ENCODE data around the gene GPX4. TPM values are rescaled to one million over a fixed set of nuclear protein-coding genes. Genes with fewer than 3 reads are reported as not detected.

GPX4 gene
- total and polyA plus RNA-seq, 2 donors (not counting 3 experiments of a cell fraction or from before 2014, with no cell fraction given): 469 to 1,136 TPM

- Histone ChIP-seq H3K9me1 (replicated peaks; ENCODE audit: control insufficient read depth, extremely low read depth, insufficient read depth, low read length) (no peaks in the 10 kb centered on the region), H3K27me3 (ENCODE audit: control insufficient read depth in 2 of 2, insufficient read depth in 2 of 2, low read length in 2 of 2) (no peaks in the 10 kb centered on the region), H3K9me3 (replicated peaks; ENCODE audit: control insufficient read depth, insufficient read depth, low read length) (no peaks in the 10 kb centered on the region), H3K79me2 (ENCODE audit: control insufficient read depth, insufficient read depth, low read length) (peaks cover 51% of the 10 kb centered on the region), H3K27ac (ENCODE audit: insufficient read depth, low read depth, low read length) (peak overlapping the region; percentile 92), H4K20me1 (replicated peaks; ENCODE audit: control insufficient read depth, extremely low read depth, insufficient read depth, low read length) (no peaks in the 10 kb centered on the region), H3K4me3 (replicated peaks in 1 of 3; ENCODE audit: insufficient read depth in 1 of 3, low read depth in 1 of 3, low read length in 3 of 3) (peak overlapping the region; percentile 64 to 81 (median 79)), H3K9ac (replicated peaks; ENCODE audit: extremely low read depth, insufficient read depth, low read length) (peak overlapping the region; percentile 96), H3K36me3 (ENCODE audit: control insufficient read depth in 2 of 2, extremely low read depth in 1 of 2, insufficient read depth in 2 of 2, low read length in 2 of 2) (peaks cover 0 to 7% of the 10 kb centered on the region in 2 experiments), H3K4me1 (ENCODE audit: control insufficient read depth, extremely low read depth, insufficient read depth, low read length) (peaks cover 20% of the 10 kb centered on the region), H2AFZ (ENCODE audit: low read depth, low read length) (peak overlapping the region; percentile 47), H3K4me2 (ENCODE audit: insufficient read depth, low read length) (peak overlapping the region; percentile 85)
- TF ChIP-seq POLR2AphosphoS5 (IDR thresholded peaks at IDR 0.05; ENCODE audit: insufficient read depth, low read depth, low read length): peak; percentile 91
- TF ChIP-seq, protein P1, sequence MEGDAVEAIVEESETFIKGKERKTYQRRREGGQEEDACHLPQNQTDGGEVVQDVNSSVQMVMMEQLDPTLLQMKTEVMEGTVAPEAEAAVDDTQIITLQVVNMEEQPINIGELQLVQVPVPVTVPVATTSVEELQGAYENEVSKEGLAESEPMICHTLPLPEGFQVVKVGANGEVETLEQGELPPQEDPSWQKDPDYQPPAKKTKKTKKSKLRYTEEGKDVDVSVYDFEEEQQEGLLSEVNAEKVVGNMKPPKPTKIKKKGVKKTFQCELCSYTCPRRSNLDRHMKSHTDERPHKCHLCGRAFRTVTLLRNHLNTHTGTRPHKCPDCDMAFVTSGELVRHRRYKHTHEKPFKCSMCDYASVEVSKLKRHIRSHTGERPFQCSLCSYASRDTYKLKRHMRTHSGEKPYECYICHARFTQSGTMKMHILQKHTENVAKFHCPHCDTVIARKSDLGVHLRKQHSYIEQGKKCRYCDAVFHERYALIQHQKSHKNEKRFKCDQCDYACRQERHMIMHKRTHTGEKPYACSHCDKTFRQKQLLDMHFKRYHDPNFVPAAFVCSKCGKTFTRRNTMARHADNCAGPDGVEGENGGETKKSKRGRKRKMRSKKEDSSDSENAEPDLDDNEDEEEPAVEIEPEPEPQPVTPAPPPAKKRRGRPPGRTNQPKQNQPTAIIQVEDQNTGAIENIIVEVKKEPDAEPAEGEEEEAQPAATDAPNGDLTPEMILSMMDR (IDR thresholded peaks at IDR 0.05; ENCODE audit: extremely low read depth in 1 of 2, insufficient read depth in 1 of 2, low read depth in 1 of 2, low read length in 2 of 2): peak; percentile 6 to 13
- peak; percentile 60 for TF ChIP-seq FOS (IDR thresholded peaks at IDR 0.05; ENCODE audit: borderline replicate concordance, insufficient read depth, low read length)
- TF ChIP-seq GATA2 (IDR thresholded peaks at IDR 0.05; ENCODE audit: insufficient read depth, insufficient read length, low read depth, low read length): no peak
- TF ChIP-seq JUN (IDR thresholded peaks at IDR 0.05; ENCODE audit: borderline replicate concordance, insufficient read depth, insufficient read length, low read depth): no peak
- TF ChIP-seq POLR2A (IDR thresholded peaks at IDR 0.05; ENCODE audit: low read depth, low read length): peak; percentile 82
- FAIRE-seq (peak; percentile 91), DNase-seq (ENCODE audit: low read depth, low spot score) (peak; percentile 90)
- intact Hi-C loops (cut with micrococcal nuclease) (loop anchor here (2.0 kb wide), 1 partner anchor 41 kb away; no protein-coding TSS in a partner anchor), dilution Hi-C loops (cut with MboI; ENCODE audit: extremely low pct_ligation_motif_present, low sequenced_read_pairs) (no loop called here)
- ChIA-PET CTCF (interaction anchor here (0.6 to 2.0 kb wide), 8 partner anchors 11 to 151 kb away, joined by 3 to 20 read pairs (median 4); no protein-coding TSS in a partner anchor), POLR2A (no interaction called here)
- TSS peak; percentile 56 for BruUV-seq (replicated peaks)
Observed at GRCh38 chr19:1131718-1132551, 28.1 kb downstream of the GPX4 start.

Measured in endothelial cell of umbilical vein (primary cell).